GM23338 (cell line): ENCODE measurements around the gene SH3BP5.

Source experiments
- CREB1 ChIP-seq: fragments of 250-450 bp; sonication (Bioruptor Pico); IDR thresholded peaks from 2 replicates; pipeline ENCODE4 v1.5.0; 2020; ENCODE audit warnings: low read depth, mild to moderate bottlenecking, moderate library complexity
- EZH2 ChIP-seq: fragments of 200-600 bp; sonication (generic); IDR thresholded peaks from one replicate; pipeline ENCODE4 v1.8.0; 2017; ENCODE audit warnings: antibody characterized with exemption, mild to moderate bottlenecking, low read depth; ENCODE audit not compliant: unreplicated experiment
- TF ChIP-seq, protein P1 (sequence below), 2 experiments: fragments of 200-600 bp in 1 of 2; sonication (generic) in 1 of 2; conservative IDR thresholded peaks; 2 replicates each; pipeline versions ENCODE4 v1.5.1 to v1.6.1; 2016 to 2017; ENCODE audit warnings: antibody characterized with exemption in 2 of 2, low read depth in 2 of 2, mild to moderate bottlenecking in 2 of 2, moderate library complexity in 1 of 2

DNA sequence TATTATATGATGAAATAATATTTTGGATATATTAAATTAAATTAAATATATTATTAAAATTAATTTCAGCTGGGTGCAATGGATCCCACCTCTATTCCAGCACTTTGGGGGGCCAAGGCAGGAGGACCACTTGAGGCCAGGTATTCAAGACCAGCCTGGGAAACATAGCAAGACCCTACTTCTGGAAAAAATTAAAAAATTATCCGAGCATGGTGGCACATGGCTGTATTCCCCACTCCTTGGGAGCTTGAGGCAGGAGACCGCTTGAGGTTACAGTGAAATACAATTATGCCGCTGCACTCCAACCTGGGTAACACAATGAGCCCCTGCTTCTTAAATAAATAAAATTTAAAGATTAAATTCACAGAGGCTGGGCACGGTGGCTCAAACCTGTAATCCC is 61.4 kb downstream of the SH3BP5 start:
- TF ChIP-seq, protein P1, sequence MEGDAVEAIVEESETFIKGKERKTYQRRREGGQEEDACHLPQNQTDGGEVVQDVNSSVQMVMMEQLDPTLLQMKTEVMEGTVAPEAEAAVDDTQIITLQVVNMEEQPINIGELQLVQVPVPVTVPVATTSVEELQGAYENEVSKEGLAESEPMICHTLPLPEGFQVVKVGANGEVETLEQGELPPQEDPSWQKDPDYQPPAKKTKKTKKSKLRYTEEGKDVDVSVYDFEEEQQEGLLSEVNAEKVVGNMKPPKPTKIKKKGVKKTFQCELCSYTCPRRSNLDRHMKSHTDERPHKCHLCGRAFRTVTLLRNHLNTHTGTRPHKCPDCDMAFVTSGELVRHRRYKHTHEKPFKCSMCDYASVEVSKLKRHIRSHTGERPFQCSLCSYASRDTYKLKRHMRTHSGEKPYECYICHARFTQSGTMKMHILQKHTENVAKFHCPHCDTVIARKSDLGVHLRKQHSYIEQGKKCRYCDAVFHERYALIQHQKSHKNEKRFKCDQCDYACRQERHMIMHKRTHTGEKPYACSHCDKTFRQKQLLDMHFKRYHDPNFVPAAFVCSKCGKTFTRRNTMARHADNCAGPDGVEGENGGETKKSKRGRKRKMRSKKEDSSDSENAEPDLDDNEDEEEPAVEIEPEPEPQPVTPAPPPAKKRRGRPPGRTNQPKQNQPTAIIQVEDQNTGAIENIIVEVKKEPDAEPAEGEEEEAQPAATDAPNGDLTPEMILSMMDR (conservative IDR thresholded peaks at IDR 0.05; ENCODE audit: low read depth in 2 of 2): no peak
- TF ChIP-seq EZH2 (no peak), CREB1 (CRISPR knock-in tag) (no peak)
